SK-N-SH (cell line): ENCODE data around the gene PTPRD.

Experiments
- CHD2 ChIP-seq: fragments of 150-350 bp; IDR thresholded peaks from 2 replicates; pipeline ENCODE4 v1.6.1; 2018; ENCODE audit warnings: low read length; ENCODE audit not compliant: partially characterized antibody
- FOSL2 ChIP-seq: IDR thresholded peaks from 2 replicates; pipeline ENCODE4 v1.4.0; 2012; ENCODE audit warnings: low read depth, mild to moderate bottlenecking, moderate library complexity, borderline replicate concordance
- GABPA ChIP-seq: IDR thresholded peaks from 2 replicates; pipeline ENCODE4 v1.4.0; 2012; ENCODE audit warnings: low read depth, mild to moderate bottlenecking
- MAX ChIP-seq: IDR thresholded peaks from 2 replicates; pipeline ENCODE4 v1.4.0; 2012; ENCODE audit warnings: low read depth
- MXI1 ChIP-seq: IDR thresholded peaks from 2 replicates; pipeline ENCODE4 v1.6.1; 2012; ENCODE audit warnings: mild to moderate bottlenecking, low read depth, low read length, improper control_type of control experiment
- NRF1 ChIP-seq: IDR thresholded peaks from 2 replicates; pipeline ENCODE4 v1.6.1; 2012; ENCODE audit warnings: low read depth, mild to moderate bottlenecking, low read length
- PBX3 ChIP-seq: IDR thresholded peaks from 2 replicates; pipeline ENCODE4; 2012
- POLR2AphosphoS5 ChIP-seq: IDR thresholded peaks from 2 replicates; pipeline ENCODE4 v1.6.1; 2012; ENCODE audit warnings: low read depth, low read length
- RCOR1 ChIP-seq: fragments of 150-350 bp; IDR thresholded peaks from 2 replicates; pipeline ENCODE4 v1.6.1; 2017; ENCODE audit warnings: antibody characterized with exemption, low read length
- SMC3 ChIP-seq: IDR thresholded peaks from 2 replicates; pipeline ENCODE4 v1.6.1; 2012; ENCODE audit warnings: low read depth, low read length, improper control_type of control experiment
- TAF1 ChIP-seq: IDR thresholded peaks from 2 replicates; pipeline ENCODE4 v1.6.1; 2012; ENCODE audit warnings: low read depth, mild to moderate bottlenecking, low read length, moderate library complexity, borderline replicate concordance
- TEAD4 ChIP-seq: IDR thresholded peaks from 2 replicates; pipeline ENCODE4 v1.4.0; 2012; ENCODE audit warnings: mild to moderate bottlenecking, borderline replicate concordance; ENCODE audit not compliant: insufficient read depth
- TF ChIP-seq, protein P1 (sequence below): fragments of 200-600 bp; sonication (generic); IDR thresholded peaks from 2 replicates; pipeline ENCODE4 v1.6.1; 2017; ENCODE audit warnings: antibody characterized with exemption, mild to moderate bottlenecking, moderate library complexity
- TF ChIP-seq, protein P2 (sequence below): fragments of 150-350 bp; IDR thresholded peaks from 2 replicates; pipeline ENCODE4 v1.6.1; 2017; ENCODE audit warnings: antibody characterized with exemption, low read length, low read depth, borderline replicate concordance

- TF ChIP-seq GABPA (no peak), FOSL2 (no peak), CHD2 (no peak), PBX3 (no peak), TEAD4 (no peak), POLR2AphosphoS5 (no peak), MXI1 (no peak), TAF1 (no peak), RCOR1 (no peak), SMC3 (no peak), NRF1 (no peak), MAX (no peak)
- TF ChIP-seq, protein P1, sequence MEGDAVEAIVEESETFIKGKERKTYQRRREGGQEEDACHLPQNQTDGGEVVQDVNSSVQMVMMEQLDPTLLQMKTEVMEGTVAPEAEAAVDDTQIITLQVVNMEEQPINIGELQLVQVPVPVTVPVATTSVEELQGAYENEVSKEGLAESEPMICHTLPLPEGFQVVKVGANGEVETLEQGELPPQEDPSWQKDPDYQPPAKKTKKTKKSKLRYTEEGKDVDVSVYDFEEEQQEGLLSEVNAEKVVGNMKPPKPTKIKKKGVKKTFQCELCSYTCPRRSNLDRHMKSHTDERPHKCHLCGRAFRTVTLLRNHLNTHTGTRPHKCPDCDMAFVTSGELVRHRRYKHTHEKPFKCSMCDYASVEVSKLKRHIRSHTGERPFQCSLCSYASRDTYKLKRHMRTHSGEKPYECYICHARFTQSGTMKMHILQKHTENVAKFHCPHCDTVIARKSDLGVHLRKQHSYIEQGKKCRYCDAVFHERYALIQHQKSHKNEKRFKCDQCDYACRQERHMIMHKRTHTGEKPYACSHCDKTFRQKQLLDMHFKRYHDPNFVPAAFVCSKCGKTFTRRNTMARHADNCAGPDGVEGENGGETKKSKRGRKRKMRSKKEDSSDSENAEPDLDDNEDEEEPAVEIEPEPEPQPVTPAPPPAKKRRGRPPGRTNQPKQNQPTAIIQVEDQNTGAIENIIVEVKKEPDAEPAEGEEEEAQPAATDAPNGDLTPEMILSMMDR = no peak
- TF ChIP-seq, protein P2, sequence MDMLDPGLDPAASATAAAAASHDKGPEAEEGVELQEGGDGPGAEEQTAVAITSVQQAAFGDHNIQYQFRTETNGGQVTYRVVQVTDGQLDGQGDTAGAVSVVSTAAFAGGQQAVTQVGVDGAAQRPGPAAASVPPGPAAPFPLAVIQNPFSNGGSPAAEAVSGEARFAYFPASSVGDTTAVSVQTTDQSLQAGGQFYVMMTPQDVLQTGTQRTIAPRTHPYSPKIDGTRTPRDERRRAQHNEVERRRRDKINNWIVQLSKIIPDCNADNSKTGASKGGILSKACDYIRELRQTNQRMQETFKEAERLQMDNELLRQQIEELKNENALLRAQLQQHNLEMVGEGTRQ = no peak
Measured at GRCh38 chr9:8653855-8654254, 1958.9 kb downstream of the PTPRD start.
